Ascending aorta (tissue), 2 donors: ENCODE data around the gene CS. TPM values are rescaled to one million over a fixed set of nuclear protein-coding genes. Genes with fewer than 3 reads are reported as not detected.
"Not testable (repeated sequence)": the region's sequence is repeated elsewhere in the genome, so short reads cannot be mapped to it uniquely, and the experiment has no call there.

Source experiments
- DNase-seq, 2 donors: peaks; one replicate each; pipeline ENCODE4 v3.0.0-alpha.2; 2019; ENCODE audit warnings: low spot score in 2 of 2
- H3K27ac ChIP-seq, 2 donors: fragments of 200-600 bp; sonication (generic); one replicate each; pipeline ENCODE4 v1.5.1; 2016 to 2017; ENCODE audit warnings: mild to moderate bottlenecking in 1 of 2
- H3K27me3 ChIP-seq: fragments of 200-600 bp; sonication (generic); one replicate; pipeline ENCODE4 v1.5.1; 2017
- H3K36me3 ChIP-seq, 2 donors: fragments of 200-600 bp; sonication (generic); one replicate each; pipeline ENCODE4 v1.5.1; 2016
- H3K4me1 ChIP-seq, 2 donors: fragments of 200-600 bp; sonication (generic); one replicate each; pipeline ENCODE4 v1.5.1; 2016 to 2017; ENCODE audit warnings: mild to moderate bottlenecking in 1 of 2
- H3K4me3 ChIP-seq, 2 donors: fragments of 200-600 bp; sonication (generic); one replicate each; pipeline ENCODE4 v1.5.1; 2016 to 2017; ENCODE audit warnings: mild to moderate bottlenecking in 1 of 2
- H3K9me3 ChIP-seq, 2 donors: fragments of 200-600 bp; sonication (generic); one replicate each; pipeline ENCODE4 v1.5.1; 2016
- CTCF ChIP-seq, 3 experiments: fragments of 200-600 bp in 2 of 3; fragments of 450-650 bp in 1 of 3; sonication (generic) in 2 of 3; IDR thresholded peaks; one replicate each; pipeline ENCODE4 v1.5.1; 2016 to 2019; ENCODE audit warnings: antibody characterized with exemption in 3 of 3, mild to moderate bottlenecking in 1 of 3, moderate library complexity in 1 of 3
- intact Hi-C: fragments of 100-400 bp; cut with DNase I; formaldehyde crosslinking; loops from one replicate; pipeline ENCODE4 v1.15.1; 2023
- total RNA-seq: library from RNA; depleted of rRNA; stranded (reverse); fragments of >200 nt; gene quantifications from one replicate; pipeline ENCODE4 v1.1.0, GENCODE V29; 2016

Gene CS
- 55.2 TPM for total RNA-seq

- no peaks in the 10 kb centered on the region for H3K9me3 ChIP-seq
- DNase-seq, result peak; percentile 98 to 100
- no peak for TF ChIP-seq CTCF (IDR thresholded peaks at IDR 0.05)
- no peaks in the 10 kb centered on the region for H3K27me3 ChIP-seq
- intact Hi-C loops, result loop anchor here (1.0 to 2.0 kb wide), 4 partner anchors 16 to 76 kb away; partner anchors contain the start of genes COQ10A, NABP2 and PAN2
- peaks cover 9 to 25% of the 10 kb centered on the region in 2 donors for H3K4me1 ChIP-seq
- H3K36me3 ChIP-seq, result peaks cover 3 to 13% of the 10 kb centered on the region in 2 donors
- H3K27ac ChIP-seq, result peak within 1 kb of the TSS; percentile 91 to 96
- peak within 1 kb of the TSS; percentile 82 to 93 for H3K4me3 ChIP-seq
Measured at GRCh38 chr12:56299853-56300643, at the start of gene CS. Gene CS, minus strand, starts transcription at chr12:56300330. Its CDS starts 129 bp downstream, at chr12:56300201.

GRCh38 chr12:56348776-56349175 lies 48.6 kb upstream of the CS start:
- H3K27ac ChIP-seq, result no peak overlapping the region
- no peaks in the 10 kb centered on the region for H3K27me3 ChIP-seq
- no peak for DNase-seq
- H3K36me3 ChIP-seq, result peaks cover 87 to 93% of the 10 kb centered on the region in 2 donors
- no peaks in the 10 kb centered on the region for H3K9me3 ChIP-seq
- H3K4me1 ChIP-seq, result no peaks in the 10 kb centered on the region
- TF ChIP-seq CTCF (IDR thresholded peaks at IDR 0.05), result no peak
- intact Hi-C loops, result no loop called here
- H3K4me3 ChIP-seq, result no peak overlapping the region

DNA sequence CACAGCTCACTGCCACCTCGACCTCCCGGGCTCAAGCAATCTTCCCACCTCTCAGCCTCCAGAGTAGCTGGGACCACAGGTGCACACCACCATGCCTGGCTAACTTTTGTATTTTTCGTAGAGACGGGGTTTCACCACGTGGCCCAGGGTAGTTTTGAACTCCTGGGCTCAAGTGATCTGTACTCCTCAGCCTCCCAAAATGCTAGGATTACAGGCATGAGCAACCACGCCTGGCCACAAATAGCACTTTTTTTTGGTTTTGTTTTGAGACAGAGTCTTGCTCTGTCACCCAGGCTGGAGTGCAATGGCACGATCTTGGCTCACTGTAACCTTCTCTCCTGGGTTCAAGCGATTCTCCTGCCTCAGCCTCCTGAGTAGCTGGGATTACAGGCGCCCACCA lies 47.1 kb upstream of the CS start:
- intact Hi-C loops, result not testable (repeated sequence)

DNA sequence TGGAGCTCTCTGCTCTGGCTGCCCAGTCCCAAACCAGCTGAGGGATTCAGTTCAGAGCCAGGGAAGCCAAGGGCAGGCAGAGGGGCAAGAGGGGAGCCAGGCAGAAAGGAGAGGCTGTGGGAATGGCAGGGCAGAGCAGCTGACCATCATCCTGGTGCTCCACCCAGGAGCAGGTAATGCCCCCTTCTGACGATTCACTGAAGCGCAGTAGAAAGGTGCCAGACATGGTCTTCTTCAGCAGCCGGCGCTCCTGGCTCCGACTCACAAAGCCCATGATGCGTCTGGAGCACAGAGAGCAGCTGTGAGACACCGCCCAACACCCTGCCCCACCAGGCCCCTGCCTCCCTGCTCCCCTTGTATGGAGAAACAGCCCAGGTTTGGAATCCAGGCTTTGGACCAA lies 46.5 kb upstream of the CS start:
- H3K27me3 ChIP-seq, result no peaks in the 10 kb centered on the region
- H3K27ac ChIP-seq, result no peak overlapping the region
- intact Hi-C loops, result no loop called here
- H3K9me3 ChIP-seq, result no peaks in the 10 kb centered on the region
- no peak for TF ChIP-seq CTCF (IDR thresholded peaks at IDR 0.05)
- no peaks in the 10 kb centered on the region for H3K4me1 ChIP-seq
- no peak overlapping the region for H3K4me3 ChIP-seq
- peaks cover 74 to 93% of the 10 kb centered on the region in 2 donors for H3K36me3 ChIP-seq
- no peak for DNase-seq

More for the DNA sequence above, 47.1 kb upstream of the CS start:
- peaks cover 80 to 94% of the 10 kb centered on the region in 2 donors for H3K36me3 ChIP-seq
- DNase-seq, H3K9me3 ChIP-seq, H3K27me3 ChIP-seq, H3K4me1 ChIP-seq, H3K4me3 ChIP-seq, H3K27ac ChIP-seq: not testable (repeated sequence)

- H3K27me3 ChIP-seq, H3K9me3 ChIP-seq, H3K27ac ChIP-seq, H3K4me1 ChIP-seq, DNase-seq, intact Hi-C loops, H3K4me3 ChIP-seq: not testable (repeated sequence)
- peaks cover 32 to 54% of the 10 kb centered on the region in 2 donors for H3K36me3 ChIP-seq
Measured at GRCh38 chr12:56342290-56342689, 42.2 kb upstream of the CS start.

DNA sequence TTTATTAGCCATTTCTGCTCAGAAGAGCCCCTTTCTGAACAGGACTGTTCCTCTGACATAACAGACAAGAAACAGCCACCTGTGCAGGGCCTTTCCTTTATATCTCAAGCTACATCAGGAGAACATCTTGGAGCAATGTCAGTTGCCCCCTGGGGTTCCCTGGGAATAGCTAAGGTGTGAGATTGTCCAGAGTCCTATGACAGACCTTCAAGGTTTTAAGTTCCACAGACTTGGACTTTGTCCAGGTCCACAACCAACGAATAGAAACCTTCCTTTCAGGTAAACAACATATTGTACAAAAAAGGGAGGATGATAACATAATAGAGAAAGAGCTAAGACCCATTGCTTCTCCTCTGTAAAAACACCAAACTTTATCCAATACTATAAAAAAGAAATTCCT lies 41.5 kb upstream of the CS start:
- no peak for DNase-seq

More for the DNA sequence above, 41.5 kb upstream of the CS start:
- H3K9me3 ChIP-seq, result no peaks in the 10 kb centered on the region
- intact Hi-C loops, result no loop called here
- no peak overlapping the region for H3K27ac ChIP-seq
- no peak overlapping the region for H3K4me3 ChIP-seq
- peaks cover 28 to 47% of the 10 kb centered on the region in 2 donors for H3K36me3 ChIP-seq
- no peaks in the 10 kb centered on the region for H3K27me3 ChIP-seq
- no peak for TF ChIP-seq CTCF (IDR thresholded peaks at IDR 0.05)
- no peaks in the 10 kb centered on the region for H3K4me1 ChIP-seq
